ENCODE results near the gene CD101.

Gene CD101

DNA sequence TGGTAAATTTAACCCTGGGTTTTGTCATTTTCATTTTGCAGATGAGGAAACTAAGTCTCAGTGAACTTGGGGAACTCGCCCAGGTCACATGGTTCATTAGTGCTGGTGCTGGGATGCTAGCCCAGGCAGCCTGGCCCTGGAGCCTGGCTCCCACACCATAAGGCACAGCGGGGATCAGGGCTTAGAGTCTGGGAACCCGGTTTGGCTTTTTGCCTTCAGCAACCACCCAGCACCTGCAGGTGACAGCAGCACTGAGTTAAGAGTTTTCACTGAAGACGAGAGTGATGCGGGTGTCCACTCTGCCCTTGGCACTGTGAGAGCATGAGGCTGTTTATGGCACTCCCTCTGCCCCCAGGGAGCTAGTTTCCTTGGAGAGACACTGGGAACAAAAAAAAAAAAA lies 18.4 kb upstream of the CD101 start:
- no peak overlapping the region for H3K4me3 ChIP-seq (ENCODE audit: low read length)
- no peak for DNase-seq (ENCODE audit: low read depth, low spot score)

DNA sequence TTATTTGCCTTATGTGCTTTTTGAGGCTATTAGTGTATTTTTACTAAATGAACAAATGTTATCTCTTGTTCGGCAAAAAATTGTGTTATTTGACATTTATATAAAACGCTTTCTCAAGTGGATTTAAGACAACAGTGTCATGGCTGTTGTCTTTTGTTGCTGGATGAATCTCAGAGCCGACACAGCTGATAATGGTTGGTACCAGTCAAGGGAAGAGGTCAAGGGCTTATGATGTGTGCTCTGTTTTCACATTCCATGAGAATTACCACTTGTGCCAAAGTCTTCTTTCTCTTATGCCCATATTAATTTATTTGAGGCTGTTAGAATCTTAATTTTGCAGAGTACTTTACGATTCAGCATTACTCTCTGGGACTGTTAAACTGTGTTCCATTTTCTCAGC lies 17.9 kb upstream of the CD101 start:
- no peak overlapping the region for H3K4me3 ChIP-seq (ENCODE audit: low read length)
- DNase-seq (ENCODE audit: low read depth, low spot score): no peak

DNA sequence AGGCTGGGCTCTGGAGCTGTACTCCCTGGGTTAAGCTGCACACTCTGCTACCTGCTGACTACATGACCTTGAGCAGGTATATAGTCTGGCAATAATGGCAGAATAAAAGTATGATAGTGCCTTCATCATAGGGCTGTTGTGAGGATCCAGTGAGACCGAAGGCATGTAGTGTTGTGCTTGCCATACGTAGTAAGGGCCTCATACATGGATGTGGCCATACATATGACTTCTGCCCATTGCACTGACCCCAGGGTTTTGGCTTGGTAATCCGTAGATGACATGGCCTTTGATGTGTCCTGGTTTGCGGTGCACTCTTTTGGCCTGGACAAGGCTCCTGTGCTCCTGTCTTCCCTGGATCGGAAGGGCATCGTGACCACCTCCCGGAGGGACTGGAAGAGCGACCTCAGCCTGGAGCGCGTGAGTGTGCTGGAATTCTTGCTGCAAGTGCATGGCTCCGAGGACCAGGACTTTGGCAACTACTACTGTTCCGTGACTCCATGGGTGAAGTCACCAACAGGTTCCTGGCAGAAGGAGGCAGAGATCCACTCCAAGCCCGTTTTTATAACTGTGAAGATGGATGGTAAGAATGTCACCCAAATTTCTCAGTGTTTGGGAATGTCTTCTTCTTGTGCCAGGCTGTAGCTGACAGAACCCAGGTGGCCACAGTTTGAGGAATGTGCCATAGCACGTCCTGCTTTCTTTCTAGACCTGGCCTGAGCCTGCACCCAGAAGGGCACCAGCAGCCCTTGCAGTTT lies 17.0 kb upstream of the CD101 start:
- no peak overlapping the region for H3K4me3 ChIP-seq (ENCODE audit: low read length)
- DNase-seq (ENCODE audit: low read depth, low spot score): no peak

DNA sequence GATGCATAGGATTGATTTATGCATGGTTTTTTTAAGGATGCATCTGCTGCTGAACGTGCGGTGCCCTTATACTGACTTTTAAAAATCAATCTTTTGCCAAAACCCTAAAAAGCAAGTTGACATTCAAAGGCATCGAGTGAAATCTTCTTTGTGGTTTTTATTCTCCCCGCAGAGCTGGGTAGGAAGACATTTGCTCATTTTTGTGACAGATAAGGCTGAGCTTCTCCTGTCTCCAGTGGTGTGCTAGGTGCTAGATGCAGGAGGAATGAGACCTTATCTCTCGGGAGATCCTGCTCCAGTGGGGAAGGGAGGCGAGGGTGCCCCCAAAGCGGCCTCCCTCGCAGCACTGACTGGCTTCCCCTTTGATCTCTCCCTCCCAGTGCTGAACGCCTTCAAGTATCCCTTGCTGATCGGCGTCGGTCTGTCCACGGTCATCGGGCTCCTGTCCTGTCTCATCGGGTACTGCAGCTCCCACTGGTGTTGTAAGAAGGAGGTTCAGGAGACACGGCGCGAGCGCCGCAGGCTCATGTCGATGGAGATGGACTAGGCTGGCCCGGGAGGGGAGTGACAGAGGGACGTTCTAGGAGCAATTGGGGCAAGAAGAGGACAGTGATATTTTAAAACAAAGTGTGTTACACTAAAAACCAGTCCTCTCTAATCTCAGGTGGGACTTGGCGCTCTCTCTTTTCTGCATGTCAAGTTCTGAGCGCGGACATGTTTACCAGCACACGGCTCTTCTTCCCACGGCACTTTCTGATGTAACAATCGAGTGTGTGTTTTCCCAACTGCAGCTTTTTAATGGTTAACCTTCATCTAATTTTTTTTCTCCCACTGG lies 14.9 kb upstream of the CD101 start:
- peak; percentile 83 for DNase-seq (ENCODE audit: low read depth, low spot score)
- H3K4me3 ChIP-seq (ENCODE audit: low read length): peak overlapping the region; percentile 47

GRCh38 chr1:116987256-116987555 lies 14.4 kb upstream of the CD101 start:
- peak; percentile 89 for DNase-seq (ENCODE audit: low read depth, low spot score)
- peak overlapping the region; percentile 47 for H3K4me3 ChIP-seq (ENCODE audit: low read length)

DNA sequence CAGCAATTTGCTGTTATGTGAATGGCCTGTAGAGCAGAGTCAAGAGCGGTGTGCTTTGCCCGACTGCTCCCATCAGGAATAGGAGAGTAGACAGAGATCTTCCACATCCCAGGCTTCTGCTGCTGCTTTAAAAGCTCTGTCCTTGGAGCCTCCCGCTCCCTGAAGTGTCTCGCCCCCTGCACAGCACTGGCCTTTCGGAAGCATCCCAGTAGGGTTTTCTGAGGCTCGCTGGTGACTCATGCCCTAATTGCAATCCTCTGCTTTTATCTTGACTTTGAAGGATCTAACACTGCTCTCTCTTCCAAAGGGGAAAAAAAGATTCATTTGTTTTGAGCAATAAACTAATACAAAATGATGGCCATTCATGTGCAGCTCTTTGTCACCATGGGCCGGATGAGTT lies 13.3 kb upstream of the CD101 start:
- DNase-seq (ENCODE audit: low read depth, low spot score): no peak
- no peak overlapping the region for H3K4me3 ChIP-seq (ENCODE audit: low read length)

DNA sequence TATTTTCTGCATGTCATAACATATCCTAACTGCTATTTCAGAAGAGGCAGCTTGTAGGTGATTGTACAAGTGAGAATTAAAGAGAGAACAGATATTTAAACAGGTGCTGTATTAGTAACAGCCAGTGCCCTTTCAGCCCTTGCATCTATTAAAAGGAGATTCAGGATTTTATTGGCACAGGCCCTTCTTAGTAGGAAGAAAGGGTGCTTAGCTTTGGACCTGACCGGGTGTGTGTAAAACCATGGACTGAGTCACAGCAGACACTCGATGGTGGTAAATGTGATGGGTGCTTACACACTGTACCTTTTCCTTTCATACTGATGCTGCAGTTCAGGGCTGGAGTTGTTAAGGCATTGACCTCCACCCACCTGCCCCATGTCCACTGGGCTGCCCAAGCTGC lies 12.7 kb upstream of the CD101 start:
- no peak for DNase-seq (ENCODE audit: low read depth, low spot score)

GRCh38 chr1:116989835-116990234 lies 11.7 kb upstream of the CD101 start:
- H3K4me3 ChIP-seq (ENCODE audit: low read length): no peak overlapping the region
- no peak for DNase-seq (ENCODE audit: low read depth, low spot score)

More for the DNA sequence above, 12.7 kb upstream of the CD101 start:
- no peak overlapping the region for H3K4me3 ChIP-seq (ENCODE audit: low read length)

DNA sequence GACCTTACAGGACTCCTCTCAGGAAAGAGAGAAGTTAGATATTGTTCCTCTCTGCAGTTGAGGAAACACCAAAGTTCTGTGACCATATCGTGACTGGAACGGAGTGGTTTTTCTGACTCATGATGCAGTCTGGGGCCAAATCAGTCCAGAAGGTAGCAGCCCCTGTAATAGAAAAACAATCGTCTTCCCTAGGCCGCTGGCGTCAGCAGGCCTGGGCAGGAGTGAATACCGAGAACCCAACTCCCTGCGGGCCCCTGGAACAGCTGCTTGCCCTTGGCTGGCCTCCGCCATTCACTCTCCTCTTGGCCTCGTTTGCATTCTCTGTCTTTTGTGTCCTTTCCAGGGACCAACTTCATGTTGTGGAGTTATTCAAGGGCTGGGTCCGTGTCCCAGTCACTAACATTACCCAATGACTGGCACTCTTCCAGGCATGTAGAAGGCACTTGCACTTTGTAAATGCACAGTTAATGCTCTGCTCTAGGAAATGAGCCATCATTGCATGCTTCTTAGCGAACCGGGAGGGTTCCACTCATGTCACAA lies 10.9 kb upstream of the CD101 start:
- no peak for DNase-seq (ENCODE audit: low read depth, low spot score)
- no peak overlapping the region for H3K4me3 ChIP-seq (ENCODE audit: low read length)

GRCh38 chr1:116991171-116991845 lies 10.3 kb upstream of the CD101 start:
- no peak for DNase-seq (ENCODE audit: low read depth, low spot score)
- H3K4me3 ChIP-seq (ENCODE audit: low read length): no peak overlapping the region

DNA sequence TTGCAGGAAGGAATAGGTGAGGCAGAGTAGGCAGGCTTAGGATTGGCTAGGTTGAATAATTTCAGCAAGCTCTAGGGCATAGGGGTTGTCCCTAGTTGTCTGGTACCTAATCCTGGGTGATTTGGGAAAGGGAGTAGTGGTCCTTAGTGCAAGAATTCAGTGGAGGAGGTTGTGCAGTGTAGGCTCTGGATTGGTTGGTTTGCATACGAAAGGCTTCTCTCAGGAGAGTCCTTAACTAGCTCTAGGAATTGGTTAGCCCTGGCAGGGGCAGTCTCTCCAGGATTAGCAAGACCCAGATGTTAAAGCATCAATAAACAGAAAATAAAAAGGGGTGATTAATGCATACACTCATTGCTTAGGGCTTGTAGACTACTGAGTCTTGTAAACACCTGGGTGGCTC lies 9.6 kb upstream of the CD101 start:
- H3K4me3 ChIP-seq (ENCODE audit: low read length): no peak overlapping the region
- no peak for DNase-seq (ENCODE audit: low read depth, low spot score)

DNA sequence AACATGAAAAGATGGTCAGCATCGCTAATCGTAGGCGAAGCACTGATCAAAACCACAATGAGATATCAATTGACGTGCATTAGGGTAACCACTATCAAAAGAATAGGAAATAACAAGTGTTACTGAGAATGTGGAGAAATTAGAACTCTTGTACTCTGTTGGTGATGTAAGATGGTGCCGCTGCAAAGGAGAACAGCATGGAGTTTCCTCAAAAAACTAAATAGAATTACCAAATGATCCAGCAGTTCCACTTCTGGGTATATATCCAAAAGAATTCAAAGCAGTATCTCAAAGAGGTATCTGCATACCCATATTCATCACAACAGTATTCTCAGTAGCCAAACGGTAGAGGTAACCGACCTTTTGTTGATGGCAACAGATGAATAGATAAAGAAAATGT lies 8.3 kb upstream of the CD101 start:
- H3K4me3 ChIP-seq (ENCODE audit: low read length): no peak overlapping the region
- no peak for DNase-seq (ENCODE audit: low read depth, low spot score)

DNA sequence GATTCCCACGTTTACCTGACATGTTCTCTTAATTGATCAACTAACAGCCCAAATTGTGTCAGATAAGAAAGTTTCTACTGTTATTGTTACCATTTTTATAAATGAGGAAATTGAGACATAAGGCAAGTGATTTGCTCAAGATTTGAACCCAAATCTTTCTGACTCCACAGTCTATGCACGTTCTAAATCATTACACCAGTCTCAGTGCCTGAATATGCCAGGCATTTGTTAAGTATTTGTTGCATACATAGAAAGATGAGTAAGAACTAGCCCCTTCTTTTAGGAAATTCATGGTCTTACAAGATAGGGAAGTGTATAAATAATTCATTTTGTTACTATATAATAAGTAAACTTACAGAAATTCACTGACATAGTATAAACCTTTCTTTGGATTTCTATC lies 7.1 kb upstream of the CD101 start:
- DNase-seq (ENCODE audit: low read depth, low spot score): no peak
- H3K4me3 ChIP-seq (ENCODE audit: low read length): no peak overlapping the region

- no peak overlapping the region for H3K4me3 ChIP-seq (ENCODE audit: low read length)
- DNase-seq (ENCODE audit: low read depth, low spot score): no peak
Observed at GRCh38 chr1:116997066-116997465, 4.5 kb upstream of the CD101 start.

GRCh38 chr1:116997636-116998035 lies 3.9 kb upstream of the CD101 start:
- no peak for DNase-seq (ENCODE audit: low read depth, low spot score)
- H3K4me3 ChIP-seq (ENCODE audit: low read length): no peak overlapping the region

- DNase-seq (ENCODE audit: low read depth, low spot score): no peak
- no peak overlapping the region for H3K4me3 ChIP-seq (ENCODE audit: low read length)
Observed at GRCh38 chr1:116999596-116999995, 2.0 kb upstream of the CD101 start.

GRCh38 chr1:117000142-117000541 lies 1.4 kb upstream of the CD101 start:
- DNase-seq (ENCODE audit: low read depth, low spot score): no peak
- no peak overlapping the region for H3K4me3 ChIP-seq (ENCODE audit: low read length)

GRCh38 chr1:117003223-117003875 lies 1.8 kb downstream of the CD101 start:
- DNase-seq (ENCODE audit: low read depth, low spot score): no peak
- no peak overlapping the region for H3K4me3 ChIP-seq (ENCODE audit: low read length)

DNA sequence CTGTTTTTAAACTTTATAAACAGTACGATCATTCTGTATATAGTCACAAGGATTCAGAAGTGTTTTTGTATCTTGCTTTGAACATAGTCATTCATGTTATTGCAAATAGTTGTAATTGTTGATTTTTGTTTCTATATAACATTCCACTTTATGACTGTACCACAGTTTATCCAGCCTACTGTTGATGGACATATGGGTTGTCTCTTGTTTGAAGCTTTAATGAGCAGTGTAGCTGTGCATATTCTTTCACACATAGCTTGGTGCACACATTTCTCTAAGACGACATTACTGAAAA lies 6.1 kb downstream of the CD101 start:
- DNase-seq (ENCODE audit: low read depth, low spot score): no peak
- no peak overlapping the region for H3K4me3 ChIP-seq (ENCODE audit: low read length)

GRCh38 chr1:117008656-117009055 lies 7.1 kb downstream of the CD101 start:
- H3K4me3 ChIP-seq (ENCODE audit: low read length): no peak overlapping the region
- DNase-seq (ENCODE audit: low read depth, low spot score): no peak
